ENCODE measurements around the gene UBIAD1.

The UBIAD1 gene

GRCh38 chr1:11307852-11308251, 34.9 kb downstream of the UBIAD1 start:
- CTCF ChIA-PET, result no interaction called here
- TF ChIP-seq, protein P1, sequence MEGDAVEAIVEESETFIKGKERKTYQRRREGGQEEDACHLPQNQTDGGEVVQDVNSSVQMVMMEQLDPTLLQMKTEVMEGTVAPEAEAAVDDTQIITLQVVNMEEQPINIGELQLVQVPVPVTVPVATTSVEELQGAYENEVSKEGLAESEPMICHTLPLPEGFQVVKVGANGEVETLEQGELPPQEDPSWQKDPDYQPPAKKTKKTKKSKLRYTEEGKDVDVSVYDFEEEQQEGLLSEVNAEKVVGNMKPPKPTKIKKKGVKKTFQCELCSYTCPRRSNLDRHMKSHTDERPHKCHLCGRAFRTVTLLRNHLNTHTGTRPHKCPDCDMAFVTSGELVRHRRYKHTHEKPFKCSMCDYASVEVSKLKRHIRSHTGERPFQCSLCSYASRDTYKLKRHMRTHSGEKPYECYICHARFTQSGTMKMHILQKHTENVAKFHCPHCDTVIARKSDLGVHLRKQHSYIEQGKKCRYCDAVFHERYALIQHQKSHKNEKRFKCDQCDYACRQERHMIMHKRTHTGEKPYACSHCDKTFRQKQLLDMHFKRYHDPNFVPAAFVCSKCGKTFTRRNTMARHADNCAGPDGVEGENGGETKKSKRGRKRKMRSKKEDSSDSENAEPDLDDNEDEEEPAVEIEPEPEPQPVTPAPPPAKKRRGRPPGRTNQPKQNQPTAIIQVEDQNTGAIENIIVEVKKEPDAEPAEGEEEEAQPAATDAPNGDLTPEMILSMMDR (IDR thresholded peaks at IDR 0.05; ENCODE audit: control extremely low read depth, extremely low read depth, low read depth, missing control alignments), result no peak
- POLR2A ChIA-PET, result no interaction called here
- DNase-seq (ENCODE audit: extremely low spot score), result no peak

GRCh38 chr1:11308699-11309224, 35.8 kb downstream of the UBIAD1 start:
- CTCF ChIA-PET, result interaction anchor here (1.3 kb wide), 1 partner anchor 12 kb away, joined by 4 read pairs; no protein-coding TSS in a partner anchor

DNA sequence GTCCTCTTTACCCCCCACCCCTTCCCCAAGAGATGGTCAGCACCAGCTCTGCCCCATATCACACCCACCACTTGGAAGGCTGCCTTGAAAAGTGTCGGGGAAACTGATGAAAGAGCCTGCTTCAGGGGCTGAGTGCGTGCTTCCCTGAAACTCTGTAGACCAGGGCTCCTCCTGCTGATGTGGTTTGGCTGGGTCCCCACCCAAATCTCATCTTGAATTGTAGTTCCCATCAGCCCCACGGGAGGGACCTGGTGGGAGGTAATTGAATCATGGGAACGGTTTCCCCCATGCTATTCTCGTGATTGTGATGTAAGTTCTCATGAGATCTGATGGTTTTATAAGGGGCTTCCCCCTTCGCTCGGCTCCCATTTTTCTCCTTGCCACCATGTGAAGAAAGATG, 36.4 kb downstream of the UBIAD1 start:
- TF ChIP-seq, protein P1 (IDR thresholded peaks at IDR 0.05; ENCODE audit: control extremely low read depth, extremely low read depth, low read depth, missing control alignments), result no peak
- POLR2A ChIA-PET, result no interaction called here
- CTCF ChIA-PET, result interaction anchor here (1.3 kb wide), 1 partner anchor 11 kb away, joined by 4 read pairs; no protein-coding TSS in a partner anchor

More at GRCh38 chr1:11308699-11309224, 35.8 kb downstream of the UBIAD1 start:
- DNase-seq (ENCODE audit: extremely low spot score), result no peak
- TF ChIP-seq, protein P1 (IDR thresholded peaks at IDR 0.05; ENCODE audit: control extremely low read depth, extremely low read depth, low read depth, missing control alignments), result no peak
- POLR2A ChIA-PET, result no interaction called here

DNA sequence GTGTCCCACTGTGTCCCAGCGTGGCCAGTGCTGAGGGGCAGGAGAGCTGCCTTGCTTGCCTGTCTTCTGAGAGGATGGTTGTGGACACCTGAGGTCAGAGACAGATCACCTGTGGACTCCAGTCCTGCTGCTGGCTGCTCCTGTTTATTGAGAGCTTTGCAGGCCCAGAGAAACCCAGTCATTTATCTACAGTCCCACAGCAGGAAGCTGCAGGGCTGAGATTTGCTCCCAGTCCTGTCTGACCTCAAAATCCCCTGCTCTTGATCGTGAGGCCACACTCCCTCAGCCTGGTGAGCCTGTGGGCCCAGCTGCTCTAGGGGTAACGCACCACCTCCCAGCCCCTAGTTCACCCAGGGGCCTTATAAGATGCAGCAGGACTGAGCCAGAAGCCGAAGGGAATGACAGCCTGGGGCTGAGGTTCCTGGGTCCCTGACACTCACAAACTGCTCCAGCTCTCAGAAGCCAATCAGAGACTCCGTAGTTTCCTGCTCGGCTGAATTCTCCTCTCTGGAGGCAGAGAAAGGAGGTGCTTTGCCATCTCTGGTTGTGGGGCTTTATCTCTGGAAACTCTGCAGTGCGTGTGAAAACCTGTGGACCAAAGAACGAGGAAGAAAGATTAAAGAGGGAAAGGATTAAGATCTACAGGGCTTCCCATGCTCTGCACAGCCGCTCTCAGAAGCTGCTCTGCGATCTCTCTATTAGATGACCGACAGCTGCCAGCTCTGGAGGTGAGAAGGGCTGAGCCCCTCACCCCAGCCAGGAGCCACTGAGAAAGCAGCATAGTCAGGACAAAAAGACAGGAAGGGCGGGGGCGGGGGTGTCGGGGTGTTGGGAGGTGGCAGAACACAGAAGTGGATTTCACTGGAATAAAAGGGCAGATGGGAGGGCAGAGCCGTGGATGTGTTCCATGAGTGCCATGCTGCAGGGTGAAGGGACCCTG, 39.1 kb downstream of the UBIAD1 start:
- no peak for DNase-seq (ENCODE audit: extremely low spot score)
- POLR2A ChIA-PET, result no interaction called here
- TF ChIP-seq, protein P1 (IDR thresholded peaks at IDR 0.05; ENCODE audit: control extremely low read depth, extremely low read depth, low read depth, missing control alignments), result no peak
- CTCF ChIA-PET, result interaction anchor here (0.6 to 1.5 kb wide), 3 partner anchors 15 to 330 kb away, joined by 3 to 4 read pairs (median 3); no protein-coding TSS in a partner anchor

More for the DNA sequence above, 36.4 kb downstream of the UBIAD1 start:
- DNase-seq (ENCODE audit: extremely low spot score), result no peak

DNA sequence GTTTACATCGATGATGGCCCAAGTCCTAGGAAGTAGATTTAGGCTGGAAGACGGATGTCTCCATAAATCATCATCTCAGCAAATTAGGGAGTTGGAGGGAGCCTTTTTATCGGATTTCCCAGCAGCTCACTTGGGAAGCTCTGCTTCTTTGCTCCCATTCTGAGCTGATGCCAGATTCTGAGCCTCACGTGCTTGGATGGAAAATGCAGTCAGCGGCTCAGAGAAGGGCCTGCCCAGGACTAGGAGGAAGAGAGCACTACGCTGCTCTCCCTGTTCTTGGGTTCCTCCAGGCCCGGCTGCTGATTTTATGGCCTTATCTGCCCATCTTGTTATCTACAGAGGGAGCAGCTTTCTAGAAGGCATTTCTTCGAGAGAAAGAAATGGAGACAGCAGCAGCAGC, 42.0 kb downstream of the UBIAD1 start:
- no peak for DNase-seq (ENCODE audit: extremely low spot score)
- POLR2A ChIA-PET, result no interaction called here
- CTCF ChIA-PET, result interaction anchor here (1.3 kb wide), 2 partner anchors 26 to 327 kb away, joined by 3 read pairs; no protein-coding TSS in a partner anchor
- TF ChIP-seq, protein P1 (IDR thresholded peaks at IDR 0.05; ENCODE audit: control extremely low read depth, extremely low read depth, low read depth, missing control alignments), result no peak

- ChIA-PET CTCF (no interaction called here), POLR2A (interaction anchor here (0.6 kb wide), 1 partner anchor 241 kb away, joined by 7 read pairs; no protein-coding TSS in a partner anchor)
- DNase-seq (ENCODE audit: extremely low spot score), result no peak
- TF ChIP-seq, protein P1 (IDR thresholded peaks at IDR 0.05; ENCODE audit: control extremely low read depth, extremely low read depth, low read depth, missing control alignments), result no peak
Measured at GRCh38 chr1:11316701-11317100, 43.7 kb downstream of the UBIAD1 start.

All from GM10248 (cell line).